GM12873 (cell line): ENCODE results near the gene CLDN18.

Experiments
- CTCF ChIP-seq: IDR thresholded peaks from 2 replicates; pipeline ENCODE4 v1.5.1; 2012; ENCODE audit warnings: low read depth, mild to moderate bottlenecking, moderate library complexity, low read length, control low read depth; ENCODE audit not compliant: insufficient read depth; ENCODE audit errors: missing control alignments

The CLDN18 gene

DNA sequence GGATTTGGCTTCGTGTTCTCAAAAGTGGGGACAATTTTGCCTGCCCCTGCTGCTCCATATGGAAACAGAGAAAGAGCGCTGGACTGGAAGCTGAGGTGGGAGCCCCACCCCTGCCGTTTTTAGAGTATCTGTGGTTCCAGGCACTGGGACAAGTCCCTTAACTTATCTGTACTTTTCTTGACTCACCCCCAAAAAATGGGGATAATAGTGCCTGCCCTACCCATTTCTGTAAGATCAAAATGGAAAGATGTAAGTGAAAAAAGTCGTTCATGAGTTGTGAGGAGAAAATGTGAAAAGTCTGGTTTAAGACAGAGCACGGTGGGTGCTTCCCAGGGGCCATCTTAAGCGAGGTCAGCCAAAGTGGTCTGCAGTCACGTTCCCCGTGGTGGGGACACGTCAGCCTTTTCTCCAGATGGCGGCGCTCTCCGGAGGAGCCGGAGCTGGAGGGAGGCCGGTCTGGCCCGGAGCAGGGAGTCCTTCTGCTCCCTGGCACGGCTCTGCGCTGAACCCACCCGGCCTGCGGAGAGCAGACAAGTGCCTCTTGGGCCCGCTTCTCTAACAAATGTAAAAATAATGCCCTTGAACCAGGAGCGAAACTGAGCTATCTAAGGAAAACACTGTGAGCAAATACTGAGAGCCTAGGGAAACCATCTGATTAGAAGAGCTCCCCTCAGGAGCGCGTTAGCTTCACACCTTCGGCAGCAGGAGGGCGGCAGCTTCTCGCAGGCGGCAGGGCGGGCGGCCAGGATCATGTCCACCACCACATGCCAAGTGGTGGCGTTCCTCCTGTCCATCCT lies at the start of gene CLDN18:
Gene CLDN18 (plus strand): TSS at position 690 of the 797 bp plus-strand sequence. CDS start 61 bp downstream, at position 751.
- TF ChIP-seq CTCF, result no peak

GRCh38 chr3:137962251-137962650 lies 47.7 kb upstream of the CLDN18 start:
- TF ChIP-seq CTCF, result no peak

GRCh38 chr3:137963463-137963862 lies 46.5 kb upstream of the CLDN18 start:
- TF ChIP-seq CTCF, result no peak

DNA sequence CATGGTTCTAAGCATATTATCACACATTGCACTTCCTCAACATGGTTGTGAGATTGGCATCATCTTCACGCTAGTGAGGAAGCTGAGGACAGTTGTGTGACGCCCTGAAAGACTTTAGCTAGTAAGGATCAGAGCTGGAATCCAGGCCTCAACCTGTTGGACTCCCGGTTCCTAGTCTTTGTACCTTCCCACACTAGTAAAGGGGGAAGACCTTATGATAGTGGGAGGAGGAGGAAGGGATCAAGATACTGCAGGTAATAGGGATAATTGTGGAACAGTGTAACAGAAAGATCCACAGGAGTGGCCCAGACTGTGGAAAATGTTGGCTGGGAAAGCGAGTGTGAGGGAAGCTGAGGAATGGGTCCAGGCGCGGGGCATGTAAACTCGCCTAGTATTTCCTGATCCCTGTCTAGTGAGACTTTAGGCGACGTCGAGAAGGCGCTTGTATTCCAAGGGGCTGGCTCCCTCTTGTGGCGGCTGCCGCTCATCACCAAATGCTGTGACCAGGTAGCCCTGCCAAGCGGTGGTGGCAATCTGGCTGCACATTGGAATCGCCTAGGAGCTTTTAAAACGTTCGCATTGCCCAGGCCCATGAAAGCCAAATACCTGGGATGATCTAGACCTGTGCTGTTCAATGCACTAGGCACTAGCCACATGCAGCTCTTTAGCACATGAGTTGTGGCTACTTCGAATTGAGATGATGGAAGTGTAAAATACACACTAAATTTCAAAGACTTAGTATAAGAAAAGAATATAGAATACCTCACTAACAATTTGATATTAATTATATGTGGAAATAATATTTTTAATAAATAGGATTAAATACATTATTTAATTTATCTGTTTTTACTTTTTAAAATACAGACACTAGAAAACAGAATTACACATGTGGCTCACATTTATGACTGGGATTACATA lies 38.8 kb upstream of the CLDN18 start:
- TF ChIP-seq CTCF, result peak; percentile 94

DNA sequence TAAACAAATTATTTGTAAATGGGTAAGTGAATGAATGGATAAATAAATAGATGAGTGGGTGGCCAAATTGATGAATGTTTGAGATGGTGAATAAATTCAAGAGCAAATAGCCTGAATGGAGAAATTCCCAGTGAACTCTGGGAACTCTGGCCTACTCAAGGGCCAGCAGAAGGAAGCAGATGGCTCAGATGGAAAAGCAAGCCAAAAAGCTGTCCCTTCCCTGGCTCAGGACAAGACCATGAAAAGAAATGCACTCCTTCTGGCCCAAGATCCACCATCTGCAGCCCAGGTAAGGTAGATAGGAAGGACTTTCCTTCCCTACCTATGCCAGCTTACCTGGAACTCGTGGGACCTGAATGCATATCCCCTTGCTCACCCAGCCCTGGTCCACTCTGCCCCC lies 37.6 kb upstream of the CLDN18 start:
- TF ChIP-seq CTCF, result no peak

- TF ChIP-seq CTCF, result no peak
These were observed 31.6 kb upstream of the CLDN18 start for GRCh38 chr3:137978328-137978727.

DNA sequence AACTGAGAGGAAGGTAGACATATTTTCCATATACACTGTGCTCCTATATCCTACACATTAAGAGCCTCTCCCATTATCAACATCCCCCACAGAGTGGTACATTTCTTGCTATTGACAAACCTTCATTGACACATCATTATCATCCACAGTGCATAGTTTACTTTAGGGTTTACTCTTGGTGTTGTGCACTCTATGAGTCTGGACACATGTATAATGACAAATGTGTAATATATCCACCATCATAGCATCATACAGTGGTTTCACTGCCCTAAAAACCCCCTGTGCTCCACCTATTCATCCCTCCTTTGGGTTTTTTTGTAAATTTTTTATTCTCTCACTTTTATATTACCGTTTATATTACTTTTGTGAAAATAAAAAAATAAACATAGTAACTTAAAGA lies 22.2 kb upstream of the CLDN18 start:
- TF ChIP-seq CTCF, result no peak
